IPS DF 4.7 (cell line): Measurements from ENCODE around the gene CARMIL1.

ENCODE experiments used
- DNase-seq: peaks from one replicate; pipeline ENCODE4 v3.0.0-alpha.2; 2013; ENCODE audit warnings: low spot score; ENCODE audit errors: extremely low read depth

CARMIL1 gene

DNA sequence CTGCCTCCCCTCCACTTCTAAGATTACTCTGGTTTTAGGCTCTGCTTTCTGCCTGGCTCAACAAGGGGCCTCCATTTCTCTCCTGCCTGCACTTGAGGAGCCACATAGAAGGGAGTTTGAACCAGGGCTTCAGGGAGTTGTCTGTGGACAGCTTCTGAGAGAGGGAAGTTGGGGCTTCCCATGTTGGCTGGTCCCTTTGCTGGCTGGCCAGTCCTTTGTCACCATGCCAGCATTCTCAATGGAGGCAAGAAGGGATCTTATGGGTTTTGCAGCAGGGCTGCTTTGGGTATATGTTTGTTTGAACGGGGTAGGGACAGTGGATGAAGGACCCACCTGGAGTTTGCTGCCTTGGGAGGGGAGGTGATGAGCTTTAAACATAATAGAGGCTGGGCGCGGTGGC, 124.9 kb downstream of the CARMIL1 start:
- DNase-seq, result no peak

DNA sequence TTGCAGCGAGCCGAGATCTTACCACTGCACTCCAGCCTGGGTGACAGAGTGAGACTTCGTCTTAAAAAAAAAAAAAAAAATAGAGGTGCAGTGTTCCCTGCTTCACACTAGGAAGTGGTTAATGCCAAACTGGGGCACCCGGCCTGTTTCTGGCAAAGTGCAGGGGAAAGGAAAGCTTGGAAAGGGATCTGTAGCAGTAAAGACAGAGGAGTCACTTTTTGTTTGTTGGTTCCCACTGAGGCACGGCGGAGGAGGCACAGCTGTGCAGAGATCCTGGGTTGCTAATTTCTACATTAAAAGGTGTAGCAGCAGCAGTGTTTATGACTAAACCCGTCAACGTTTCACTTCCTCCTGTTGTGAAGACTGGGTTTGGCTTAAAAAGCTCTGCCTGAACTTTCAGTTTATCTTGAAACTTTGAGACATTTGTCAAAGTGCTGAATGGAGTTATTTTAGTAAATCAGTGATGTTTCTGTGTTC, 125.6 kb downstream of the CARMIL1 start:
- DNase-seq, result no peak

DNA sequence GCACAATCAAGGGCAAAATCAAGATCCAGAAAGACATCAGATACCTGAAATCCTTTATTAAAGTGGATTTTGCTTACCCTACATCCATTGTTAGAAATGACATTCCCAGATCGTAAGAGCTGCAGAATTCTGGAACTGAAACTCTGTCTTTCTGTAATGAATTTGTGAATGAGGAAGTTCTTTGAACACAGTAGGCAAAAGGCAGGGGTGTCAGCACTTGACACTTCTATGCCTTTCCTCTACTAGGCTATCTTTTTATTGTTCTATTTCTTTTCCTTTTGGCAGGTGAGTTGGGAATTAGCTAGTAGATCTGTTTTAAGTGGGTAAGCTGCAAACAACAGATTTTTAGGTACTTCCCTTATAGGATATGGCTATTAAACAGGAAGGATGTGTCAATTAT, 126.3 kb downstream of the CARMIL1 start:
- DNase-seq, result no peak

DNA sequence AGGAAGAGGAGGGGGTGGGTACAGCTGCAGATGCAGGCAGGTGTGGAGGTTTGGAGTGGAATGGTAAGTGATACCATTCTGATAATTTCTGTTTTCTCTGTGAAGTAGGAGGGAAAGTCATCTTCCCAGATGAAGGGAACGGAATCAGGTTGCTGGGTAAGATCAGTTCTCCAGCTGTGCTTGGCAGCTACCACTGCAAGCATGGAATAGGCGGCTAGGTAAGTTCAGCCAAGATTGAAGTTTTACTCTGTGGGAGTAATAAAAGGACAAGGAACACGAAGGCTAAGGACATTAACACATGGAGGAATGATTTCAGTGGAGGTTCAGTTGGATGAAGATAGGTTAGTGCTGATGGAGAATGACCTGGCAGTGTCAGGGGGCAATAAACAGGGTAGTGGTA, 128.3 kb downstream of the CARMIL1 start:
- DNase-seq, result no peak

DNA sequence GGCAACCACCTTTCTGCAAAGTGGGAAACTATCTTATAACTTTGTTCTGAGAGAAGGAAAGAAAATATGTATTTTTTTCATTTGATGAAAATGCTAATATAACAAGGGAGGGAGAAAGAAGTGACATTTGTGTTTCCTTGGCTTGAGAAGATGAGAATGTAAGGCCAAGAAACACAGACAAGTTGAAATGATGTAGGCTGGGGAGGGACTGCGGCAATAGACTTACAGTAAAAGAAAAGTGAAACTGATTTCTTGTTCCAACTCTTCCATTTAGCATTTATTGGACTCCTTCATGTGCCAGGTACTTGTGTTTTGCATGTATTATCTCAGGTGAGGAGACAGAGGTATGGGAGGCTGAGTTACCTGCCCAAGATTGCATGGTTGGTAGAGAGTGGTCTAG, 130.9 kb downstream of the CARMIL1 start:
- DNase-seq, result no peak

DNA sequence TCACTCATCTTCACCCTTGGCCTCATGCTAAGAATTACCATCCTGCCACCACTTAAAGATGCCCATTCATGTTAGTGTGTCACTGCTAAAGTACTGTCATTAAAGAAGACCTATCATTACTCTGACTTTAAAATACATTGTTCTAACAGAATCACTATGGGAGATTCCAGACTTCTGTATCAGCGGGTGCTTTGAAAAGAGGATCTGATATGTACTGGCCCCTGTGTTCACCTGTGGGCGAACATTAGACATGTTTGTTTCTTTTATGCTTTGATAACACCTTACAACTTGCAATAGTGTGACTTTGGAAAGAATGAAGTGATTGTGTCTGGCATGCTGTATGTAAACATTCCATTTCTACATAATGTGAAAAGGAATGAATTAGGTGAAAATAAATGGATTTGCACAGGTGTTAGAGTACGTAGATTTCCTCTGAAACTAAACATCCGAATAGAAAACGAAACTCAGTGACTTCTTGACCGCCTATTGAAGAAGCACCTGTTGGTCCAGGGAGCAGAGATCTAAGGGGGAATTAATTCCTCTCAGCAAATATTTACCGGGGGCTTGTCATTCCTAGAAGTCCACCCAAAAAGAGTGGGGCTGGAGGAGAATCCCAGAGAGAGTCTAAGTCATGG, 132.3 kb downstream of the CARMIL1 start:
- DNase-seq, result no peak

DNA sequence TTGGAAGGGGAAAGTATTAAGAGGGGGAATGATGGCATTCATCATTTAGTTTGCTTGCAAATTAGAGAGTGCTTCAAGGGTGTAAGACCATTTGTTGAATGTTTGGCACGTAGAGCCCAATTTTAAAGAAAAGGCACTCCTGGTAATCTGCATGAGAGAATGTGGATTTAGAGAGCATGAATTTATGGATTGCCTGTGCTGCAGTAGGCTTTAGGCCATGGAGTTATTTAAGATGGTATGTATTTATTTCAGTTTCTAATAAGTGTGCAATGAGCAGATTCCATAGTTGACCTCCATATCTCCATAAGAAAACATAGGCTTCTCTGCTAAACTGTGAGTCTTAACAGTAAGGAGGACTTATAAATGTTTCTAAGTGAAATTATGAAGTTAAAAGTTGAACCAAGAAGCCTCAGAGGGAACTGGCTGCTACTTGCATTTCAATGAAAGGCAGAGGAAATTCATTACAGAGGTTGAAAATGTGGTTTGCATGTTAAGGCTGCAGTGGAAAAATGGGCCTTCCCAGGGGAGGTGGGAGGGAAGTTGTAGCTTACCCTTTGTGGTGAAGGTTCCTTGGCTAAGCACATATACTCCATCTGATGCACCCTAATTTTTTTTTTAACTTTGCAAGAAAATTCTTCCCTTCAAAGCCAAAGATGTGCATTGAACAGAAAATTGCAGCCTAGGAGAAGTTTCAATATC, 134.2 kb downstream of the CARMIL1 start:
- DNase-seq, result no peak

DNA sequence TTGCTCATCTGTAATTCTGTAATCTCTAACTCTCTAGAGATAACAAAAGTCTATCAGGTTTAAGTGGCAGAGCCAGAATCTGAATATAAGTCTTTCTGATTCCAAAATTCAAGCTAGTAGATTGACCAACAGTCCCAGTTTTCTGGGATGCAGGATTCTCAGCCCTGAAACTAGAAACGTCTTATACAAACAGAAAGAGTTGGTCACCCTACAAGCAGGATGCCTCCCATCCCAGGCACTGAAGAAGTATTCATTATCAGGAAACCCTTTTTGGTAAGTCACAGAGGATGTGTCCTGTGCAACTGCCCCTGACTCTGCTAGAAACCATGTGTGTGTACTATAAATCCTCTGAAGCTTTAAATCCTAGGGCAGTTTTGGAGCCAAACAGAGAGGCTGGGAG, 135.0 kb downstream of the CARMIL1 start:
- DNase-seq, result no peak

DNA sequence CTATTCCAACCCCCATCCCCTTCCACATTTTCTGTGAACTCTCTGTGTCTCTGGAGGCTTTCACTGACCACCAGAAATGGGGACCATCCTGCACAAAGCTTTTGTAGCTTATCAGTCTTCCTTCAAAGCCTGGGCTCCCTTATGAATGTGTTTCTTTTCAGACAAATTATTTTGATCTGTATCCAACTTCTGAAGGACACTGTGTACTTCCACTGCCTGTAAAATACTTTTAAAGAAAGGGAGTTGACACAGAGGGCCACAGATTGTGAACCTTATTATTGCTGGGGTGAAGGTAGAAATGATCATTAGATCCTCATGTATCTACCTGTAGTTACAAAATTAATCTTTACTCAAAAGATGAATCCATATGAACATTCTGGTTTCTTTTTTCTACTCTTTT, 135.6 kb downstream of the CARMIL1 start:
- no peak for DNase-seq

DNA sequence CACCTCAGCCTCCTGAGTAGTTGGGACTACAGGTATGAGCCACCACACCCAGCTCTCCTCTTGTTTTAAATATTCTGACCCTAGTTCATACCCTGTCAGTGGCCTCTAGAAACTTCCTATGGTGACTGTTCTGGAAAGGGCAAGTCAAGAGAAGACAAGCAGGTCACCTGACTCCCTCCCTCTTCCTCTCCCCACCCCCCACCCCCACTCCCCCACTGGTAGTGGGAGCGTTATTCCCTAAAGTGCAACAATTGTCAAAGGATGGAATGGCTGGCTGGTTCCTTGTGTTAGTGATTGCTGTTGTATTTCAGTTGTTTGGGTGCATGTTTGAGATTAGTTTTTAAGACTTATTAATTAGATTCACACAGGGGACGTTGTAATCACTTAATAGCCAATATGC, 136.1 kb downstream of the CARMIL1 start:
- DNase-seq, result no peak

DNA sequence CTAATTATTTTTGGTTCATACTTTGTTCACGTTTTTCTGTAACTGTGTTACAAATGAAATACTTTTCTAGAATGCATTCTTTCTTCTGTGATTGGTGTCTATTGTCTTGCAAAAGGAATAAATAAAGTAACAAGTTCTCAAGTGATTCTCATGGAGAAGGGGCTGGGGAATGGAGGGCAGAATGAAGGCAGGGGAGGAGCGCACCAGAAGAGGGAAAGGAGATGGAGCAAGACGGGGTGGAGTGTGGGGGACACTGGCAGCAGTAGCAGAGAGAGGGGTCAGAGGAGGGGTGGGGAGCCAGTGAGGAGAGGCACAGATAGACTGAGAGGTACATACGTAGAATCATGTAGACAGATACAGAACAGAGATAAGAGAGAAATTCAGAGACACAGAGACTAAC, 136.5 kb downstream of the CARMIL1 start:
- DNase-seq, result no peak

DNA sequence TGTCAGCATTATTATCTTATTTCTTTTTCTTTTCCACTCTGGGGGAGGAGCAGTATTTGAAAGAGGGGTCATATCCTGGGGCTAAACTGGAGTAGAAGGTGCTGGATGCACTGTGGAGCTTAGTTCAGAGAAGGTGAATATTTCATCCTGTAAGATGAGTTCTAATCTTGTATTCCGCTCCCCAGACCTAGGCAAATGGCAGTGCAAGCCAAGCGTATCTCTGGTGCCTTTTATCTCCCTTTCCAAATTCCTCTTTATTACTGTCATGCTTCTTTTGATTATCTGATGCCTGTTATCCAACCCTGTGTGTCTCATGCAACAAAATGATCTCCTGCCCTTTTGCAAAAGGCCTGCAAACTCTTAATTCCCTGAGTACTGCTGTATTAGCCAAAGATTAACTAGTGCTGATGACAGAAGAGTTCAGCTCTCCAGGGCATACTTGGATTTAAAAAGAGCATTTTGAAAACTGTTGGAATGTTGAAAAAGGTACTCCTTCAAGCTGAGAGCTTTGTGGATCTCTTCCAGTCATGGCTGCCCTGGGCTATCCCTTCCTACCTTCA, 138.0 kb downstream of the CARMIL1 start:
- DNase-seq, result no peak

DNA sequence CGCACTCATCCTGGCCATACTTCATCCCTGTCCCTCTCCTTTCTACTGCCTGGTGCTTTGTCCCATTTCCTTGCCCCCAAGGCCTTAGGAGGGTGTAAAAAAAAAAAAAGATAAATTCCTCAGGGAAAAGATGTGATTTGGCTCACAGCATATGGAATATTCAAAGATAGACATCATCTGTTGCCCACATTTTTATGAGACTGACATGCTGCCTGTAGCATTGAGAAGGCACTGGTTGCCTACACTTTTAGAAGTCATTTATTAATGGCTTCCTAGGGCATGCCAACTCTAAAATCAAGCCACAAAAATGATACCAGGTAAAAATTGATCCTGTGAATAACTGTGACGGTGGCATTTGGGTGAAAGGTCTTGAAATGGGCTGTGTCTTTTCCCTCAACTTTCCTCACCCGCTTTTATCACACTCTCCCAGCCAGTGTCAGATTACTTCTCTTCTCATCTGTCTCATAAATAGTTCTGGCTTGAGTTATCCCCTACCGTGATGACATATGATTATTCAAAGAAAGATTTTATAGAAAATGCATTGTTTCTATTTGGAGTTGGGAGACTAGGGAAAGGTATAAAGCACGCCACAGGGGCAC, 139.4 kb downstream of the CARMIL1 start:
- DNase-seq, result no peak

DNA sequence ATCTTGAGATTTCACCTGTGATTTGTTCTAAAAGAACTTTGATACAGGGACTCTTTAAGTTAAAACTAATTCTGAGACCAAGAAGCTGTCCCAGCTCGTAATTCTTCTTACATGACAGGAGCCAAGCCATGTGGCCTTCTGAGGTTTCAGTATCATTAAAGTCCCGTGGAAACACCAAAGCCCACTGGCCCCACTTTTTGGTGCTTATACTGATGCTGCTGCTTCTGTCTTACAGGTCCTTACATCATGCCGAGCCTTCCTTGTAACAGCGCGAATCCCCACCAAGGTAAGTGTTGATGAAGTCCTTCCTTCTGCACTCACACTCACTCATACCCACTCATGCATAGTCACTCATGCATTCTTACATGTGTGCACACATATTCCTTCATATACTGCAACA, 140.7 kb downstream of the CARMIL1 start:
- DNase-seq, result no peak

DNA sequence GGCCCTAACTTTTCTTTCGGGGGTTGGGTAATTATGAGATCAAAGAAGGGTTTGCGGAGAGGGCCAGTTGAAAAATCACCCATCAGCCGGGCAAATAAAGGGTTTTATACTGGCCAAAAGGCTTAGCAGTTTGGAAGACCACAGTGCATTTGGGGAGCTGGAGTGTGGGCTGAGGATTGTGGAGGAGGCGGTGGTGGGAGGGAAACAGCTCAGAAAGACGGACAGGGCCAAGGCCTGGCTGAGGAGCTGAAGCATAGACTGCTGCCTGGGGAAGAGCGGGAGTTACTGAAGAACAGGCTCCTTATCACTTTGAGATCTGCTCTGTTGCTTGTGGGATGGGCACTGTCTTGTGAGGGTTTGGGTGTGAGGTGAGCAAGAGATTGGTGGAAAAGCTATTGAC, 144.2 kb downstream of the CARMIL1 start:
- DNase-seq, result no peak

DNA sequence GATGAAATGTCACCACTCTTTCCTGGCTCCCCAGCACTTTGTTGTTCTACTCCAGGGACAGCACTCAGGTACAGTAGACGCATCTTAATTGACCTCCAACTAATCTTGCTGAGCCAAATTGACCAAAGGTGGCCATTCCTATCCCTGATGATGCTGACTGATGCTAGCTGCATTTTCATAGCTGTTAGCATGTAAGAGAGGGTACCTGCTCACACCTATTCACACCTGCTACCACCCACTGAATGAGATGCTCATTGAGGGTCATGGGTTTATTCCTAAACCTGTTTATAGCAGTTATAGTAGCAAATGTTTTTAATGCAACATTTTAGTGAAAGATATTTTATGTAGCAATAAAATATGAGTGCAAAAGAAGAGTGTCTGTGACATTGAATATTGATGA, 145.1 kb downstream of the CARMIL1 start:
- no peak for DNase-seq

DNA sequence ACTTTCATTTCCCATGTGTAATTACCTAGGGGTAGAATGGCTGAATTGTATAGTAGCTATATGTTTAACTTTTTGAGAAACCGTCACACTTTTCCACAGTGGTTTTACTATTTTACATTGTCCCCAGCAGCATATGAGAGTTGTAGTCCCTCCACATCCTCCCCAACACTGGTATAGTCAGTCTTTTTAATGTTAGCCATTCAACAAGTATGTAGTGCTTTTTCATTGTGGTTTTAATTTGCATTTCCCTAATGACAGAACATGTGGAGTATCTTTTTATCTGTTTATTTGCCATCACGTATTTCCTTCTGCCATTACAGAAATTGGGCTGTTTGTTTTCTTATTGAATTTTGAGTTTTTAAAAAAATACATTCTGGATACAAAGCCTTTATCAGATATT, 148.4 kb downstream of the CARMIL1 start:
- no peak for DNase-seq

DNA sequence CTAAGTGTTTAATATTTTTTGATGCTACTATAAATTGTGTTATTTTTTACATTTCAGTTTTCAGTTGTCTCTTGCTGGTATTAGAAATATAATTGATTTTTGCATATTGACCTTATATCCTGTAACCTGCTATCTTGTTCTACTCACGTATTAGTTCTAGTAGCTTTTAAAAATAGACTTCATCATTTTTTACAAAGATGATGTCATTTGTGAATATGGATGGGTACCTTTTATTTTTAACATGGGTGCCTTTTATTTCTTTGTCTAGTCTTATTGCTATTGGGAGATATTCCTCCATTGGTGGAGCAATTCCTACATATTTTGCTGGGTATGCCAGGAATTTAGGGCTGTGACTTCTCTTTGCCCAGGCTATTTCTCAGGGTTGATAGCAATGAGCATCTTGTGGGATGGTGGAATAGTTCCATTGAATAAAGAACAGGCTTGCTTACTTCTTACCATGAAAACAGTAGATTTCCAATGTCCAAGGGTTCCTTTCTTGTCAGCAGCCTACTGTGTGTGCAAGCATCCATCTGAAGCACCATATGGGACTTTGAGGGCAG, 149.7 kb downstream of the CARMIL1 start:
- no peak for DNase-seq

DNA sequence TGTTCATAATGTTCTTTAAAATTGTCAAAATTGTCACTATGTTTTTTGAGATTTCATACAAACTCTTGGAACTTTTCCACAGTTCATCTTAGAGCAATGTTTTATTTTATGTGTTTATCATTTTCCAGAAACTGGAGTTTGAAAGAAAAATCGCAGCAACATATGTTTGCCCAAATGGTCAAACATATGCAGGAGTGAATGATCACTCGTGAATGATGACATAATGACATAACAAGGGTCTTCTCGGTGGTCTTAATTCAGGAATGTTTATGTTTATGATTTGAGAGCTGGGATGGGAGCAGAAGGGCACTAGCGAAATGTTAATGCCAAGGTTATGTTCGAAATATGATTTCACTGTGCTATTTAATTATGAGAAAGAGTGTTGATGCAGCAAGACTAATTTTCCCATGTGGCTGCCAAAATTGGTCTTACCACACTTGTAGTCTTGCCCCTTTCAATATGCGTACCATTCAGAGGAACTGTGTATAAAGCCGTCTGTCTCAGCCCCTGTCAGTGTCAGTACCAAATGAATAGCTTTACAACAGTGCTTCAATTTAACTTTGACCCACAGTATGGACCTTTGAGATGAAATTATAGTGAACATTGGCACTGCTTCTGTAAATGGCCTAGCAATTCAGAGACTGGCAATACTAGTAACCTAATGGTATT, 152.3 kb downstream of the CARMIL1 start:
- DNase-seq, result no peak

DNA sequence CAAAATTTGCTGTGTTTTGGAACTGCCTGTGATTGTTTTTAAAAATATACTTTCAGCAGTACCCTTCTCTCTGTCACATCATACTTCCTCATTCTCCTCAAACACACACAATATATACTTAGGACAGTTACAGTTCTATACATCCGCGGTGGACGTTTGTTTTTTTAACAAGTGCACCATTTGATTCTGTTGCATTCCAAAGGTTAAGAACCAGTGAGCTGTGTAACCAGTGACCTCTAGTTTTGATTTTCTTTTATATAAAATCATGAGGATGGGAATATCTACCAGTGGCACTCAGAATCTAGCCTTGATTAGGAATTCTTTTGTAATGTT, 152.8 kb downstream of the CARMIL1 start:
- DNase-seq, result no peak

DNA sequence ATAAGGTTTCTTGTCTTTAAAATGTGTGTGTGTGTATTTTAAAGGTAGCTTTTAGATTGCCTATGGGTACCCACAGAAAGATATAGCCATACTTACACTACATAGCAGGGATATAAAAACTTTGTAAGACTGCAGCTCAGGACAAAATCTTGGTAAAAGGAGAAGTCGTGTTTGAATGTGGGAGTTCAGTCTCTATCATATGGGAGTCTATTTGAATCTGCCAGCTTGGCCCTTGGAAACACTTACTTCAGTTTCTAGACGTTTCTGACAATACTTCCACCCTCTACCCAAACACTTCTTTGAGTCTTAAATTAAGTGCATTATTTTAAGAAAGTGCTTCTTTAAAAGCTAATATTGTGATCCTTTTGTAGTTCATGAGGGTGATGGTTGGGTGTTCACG, 155.7 kb downstream of the CARMIL1 start:
- DNase-seq, result no peak

DNA sequence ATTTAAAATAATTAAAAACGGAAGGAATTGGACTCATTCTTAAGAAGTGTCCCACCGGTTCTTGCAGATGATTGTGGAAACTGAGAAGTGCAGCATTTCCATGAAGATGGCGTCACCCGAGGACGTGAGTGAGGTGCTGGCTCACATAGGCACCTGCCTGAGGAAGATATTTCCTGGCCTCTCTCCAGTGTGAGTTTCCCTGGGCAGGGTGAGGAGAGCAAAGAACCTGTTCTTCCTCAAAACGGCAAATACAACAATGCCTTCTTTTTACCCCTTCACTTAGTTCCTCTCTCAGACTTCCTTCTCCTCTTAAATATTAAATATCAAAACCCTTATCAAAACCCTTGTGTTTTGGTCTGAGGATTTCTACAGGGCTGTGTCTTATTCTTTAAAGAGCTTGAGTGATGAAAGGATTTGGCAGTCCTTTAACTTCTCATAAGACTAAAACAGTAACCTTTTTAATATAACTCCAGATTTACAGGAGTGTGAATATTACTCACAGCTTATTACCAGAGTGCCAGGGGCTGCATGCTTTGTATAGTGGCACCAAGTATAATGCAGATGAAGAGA, 156.3 kb downstream of the CARMIL1 start:
- no peak for DNase-seq
